RCC 7860 (cell line): Measurements from ENCODE around the gene ERCC6L2.

ENCODE experiments used
- DNase-seq: peaks from one replicate; pipeline ENCODE4 v3.0.0-alpha.2; 2015; ENCODE audit warnings: low spot score
- FAIRE-seq: peaks from 2 replicates; lab custom pipeline; 2012; peaks lifted over from hg19 to GRCh38; lab: Jason Lieb, UNC

Gene ERCC6L2

GRCh38 chr9:95857896-95858295 lies 17.6 kb upstream of the ERCC6L2 start:
- no peak for FAIRE-seq
- no peak for DNase-seq

DNA sequence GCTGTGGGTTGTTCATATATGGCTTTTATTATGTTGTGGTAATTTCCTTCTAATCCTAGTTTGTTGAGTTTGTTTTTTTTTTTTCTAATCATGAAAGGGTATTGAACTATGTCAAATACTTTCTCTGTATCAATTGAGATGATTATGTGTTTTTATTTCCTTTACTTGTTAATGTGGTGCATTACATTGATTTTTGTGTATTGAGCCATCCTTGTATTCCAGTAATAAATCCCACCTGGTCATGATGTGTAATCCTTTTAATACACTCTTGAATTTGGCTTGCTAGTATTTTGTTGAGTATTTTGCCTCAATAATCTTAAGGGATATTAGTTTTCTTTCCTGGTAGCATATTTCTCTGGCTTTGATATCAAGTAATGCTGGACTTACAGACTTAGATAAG lies 13.1 kb upstream of the ERCC6L2 start:
- no peak for FAIRE-seq
- no peak for DNase-seq

DNA sequence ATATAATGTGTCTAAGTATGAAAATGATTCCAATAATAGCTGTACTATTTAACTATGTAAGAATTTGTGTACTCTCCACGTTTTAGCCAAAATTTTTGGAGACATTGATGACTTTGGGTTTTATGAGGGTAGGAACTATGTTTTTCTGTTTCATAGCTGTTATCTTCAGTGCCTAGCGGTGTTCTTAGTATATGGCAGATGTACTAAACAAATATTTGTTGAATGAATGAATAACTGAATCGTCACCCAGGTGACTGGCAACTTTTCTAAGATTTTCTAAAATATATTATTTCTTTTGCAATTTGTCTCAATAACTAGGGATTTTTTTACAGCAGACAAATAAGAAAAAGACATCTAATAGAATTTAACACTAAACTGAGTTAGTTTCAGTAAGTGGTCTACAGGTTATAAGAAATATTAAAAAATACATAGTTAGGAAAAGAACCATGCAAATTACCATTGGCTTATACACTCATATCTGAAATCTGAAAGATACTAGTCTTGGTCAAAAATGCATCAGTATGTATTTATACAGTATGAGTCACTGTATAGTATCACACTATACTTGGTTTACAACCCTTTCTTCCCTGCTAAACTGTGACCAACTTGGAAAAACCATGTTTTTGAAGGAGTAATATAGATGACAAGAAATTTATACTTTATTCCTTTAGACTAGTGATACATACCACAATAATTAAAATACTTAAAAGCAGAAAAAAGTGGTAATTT lies 10.5 kb upstream of the ERCC6L2 start:
- FAIRE-seq: peak; percentile 4

GRCh38 chr9:95870352-95870751 lies 5.1 kb upstream of the ERCC6L2 start:
- no peak for DNase-seq
- FAIRE-seq: no peak

More for the DNA sequence above, 10.5 kb upstream of the ERCC6L2 start:
- no peak for DNase-seq

GRCh38 chr9:95870906-95871305 lies 4.6 kb upstream of the ERCC6L2 start:
- no peak for FAIRE-seq
- no peak for DNase-seq

DNA sequence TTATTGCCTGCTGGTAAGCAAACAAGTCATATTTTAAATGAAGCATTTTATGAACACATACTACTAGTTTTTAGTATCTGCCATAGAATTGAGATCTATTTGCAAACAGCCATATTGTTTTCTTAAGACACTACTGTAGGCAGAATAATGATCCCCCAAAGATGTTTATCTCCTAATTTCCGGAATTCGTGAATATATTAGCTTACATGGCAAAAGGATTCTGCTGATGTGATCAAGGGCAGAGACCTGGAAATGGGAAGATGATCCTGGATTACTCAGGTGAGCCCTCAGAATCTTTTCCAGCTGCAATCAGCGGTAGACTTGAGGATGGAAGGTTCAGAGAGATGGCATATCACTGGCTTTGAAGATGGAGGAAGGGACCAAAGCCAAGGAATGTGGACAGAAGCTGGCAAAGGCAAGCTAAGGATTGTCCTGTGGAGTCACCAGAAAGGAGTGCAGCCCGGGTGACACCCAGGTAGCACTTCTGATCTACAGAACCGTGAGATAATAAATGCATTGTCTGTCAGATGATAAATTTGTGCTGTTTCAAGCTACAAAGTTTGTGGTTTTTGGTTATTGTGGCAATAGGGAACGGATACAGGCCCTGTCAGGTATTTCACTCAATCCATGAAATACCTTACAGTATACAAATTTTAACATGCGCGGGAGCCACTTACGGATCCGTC lies 1.0 kb upstream of the ERCC6L2 start:
- no peak for FAIRE-seq
- no peak for DNase-seq

DNA sequence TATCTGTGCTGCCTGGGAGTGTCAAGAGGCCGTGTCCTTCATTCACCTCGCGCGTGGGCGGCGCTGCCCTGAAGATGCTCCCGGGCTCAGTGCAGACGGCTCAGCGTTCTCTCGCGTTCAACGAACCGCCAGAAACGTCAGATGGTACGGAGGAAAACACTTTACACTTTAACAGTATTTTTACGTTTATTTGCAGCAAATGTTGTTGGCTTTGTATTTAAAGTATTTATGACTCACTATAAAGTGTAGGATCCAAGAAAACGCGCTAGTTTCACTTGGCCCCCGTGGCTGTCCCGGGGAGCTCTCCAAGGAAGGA lies 544 bp upstream of the ERCC6L2 start:
- FAIRE-seq (no peak), DNase-seq (peak; percentile 32)

- FAIRE-seq (no peak), DNase-seq (no peak)
Measured at GRCh38 chr9:95876138-95876444, 600 bp downstream of the ERCC6L2 start.

DNA sequence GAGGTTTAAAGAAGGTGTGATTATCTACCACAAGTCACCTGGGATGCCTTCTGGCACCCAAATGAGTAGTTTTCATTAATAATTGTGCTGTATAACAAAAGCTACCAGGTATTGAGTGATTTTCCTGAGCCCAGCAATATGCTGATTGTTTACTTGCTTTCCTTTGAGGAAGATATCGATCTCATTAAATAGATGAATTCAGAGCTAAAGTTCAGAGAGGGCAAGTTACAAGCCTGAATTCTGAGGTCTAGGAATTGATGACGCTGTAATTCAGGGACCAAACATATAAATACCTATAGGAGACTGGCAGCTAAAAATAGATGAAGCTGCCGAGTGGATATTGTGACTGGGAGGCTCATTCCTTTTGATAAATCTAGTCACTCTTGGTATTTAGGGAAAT lies 1.1 kb downstream of the ERCC6L2 start:
- no peak for DNase-seq
- no peak for FAIRE-seq

DNA sequence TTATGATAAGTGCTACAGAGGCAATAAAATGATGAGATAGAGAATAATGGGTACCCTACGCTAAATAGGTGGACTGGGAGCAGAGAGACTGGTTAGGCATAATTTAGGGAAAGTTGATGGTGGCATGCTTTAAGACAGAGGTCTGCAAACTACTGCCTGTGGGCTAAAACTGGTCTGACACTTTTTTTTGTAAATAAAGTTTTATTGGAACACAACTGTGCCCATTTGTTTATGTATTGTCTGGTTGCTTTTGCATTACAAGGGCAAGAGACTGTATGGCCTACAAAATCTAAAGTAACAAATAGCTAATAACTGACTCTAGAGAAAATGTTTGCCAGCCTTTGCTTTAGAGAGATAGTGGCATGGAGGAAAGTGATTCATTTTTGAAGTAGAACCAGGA lies 2.5 kb downstream of the ERCC6L2 start:
- DNase-seq (no peak), FAIRE-seq (no peak)

- DNase-seq (no peak), FAIRE-seq (no peak)
Measured at GRCh38 chr9:95879591-95879990, 4.1 kb downstream of the ERCC6L2 start.

DNA sequence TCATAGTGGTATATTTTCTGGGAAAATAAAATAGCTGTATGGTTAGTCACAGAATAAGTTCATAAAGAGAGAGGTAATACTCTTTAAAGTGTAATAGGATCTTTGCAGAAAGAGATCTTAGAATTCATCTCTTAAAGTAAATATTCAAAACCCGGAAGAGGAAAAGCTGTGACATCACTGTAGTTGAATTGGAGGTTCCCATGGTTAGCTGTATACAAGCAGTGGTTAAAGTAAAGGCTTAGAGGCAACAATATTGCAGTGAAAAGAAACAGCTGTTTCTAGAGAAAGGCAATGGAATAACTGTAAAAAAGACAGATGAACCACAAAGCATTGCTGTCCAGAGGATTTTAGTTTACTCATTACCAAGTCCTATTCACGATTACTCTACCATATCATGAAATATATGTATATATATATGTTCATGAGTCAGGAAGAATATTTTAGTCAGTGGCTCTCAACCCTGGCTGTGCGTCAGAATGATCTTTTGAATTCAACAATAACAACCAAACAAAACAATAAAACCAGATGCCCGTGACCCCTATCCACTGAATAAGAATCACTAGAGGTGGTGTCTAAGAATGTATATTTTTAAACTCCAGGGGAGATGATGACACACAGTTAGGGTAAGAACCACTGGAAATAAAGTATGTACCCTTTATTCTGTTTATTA lies 4.7 kb downstream of the ERCC6L2 start:
- FAIRE-seq: no peak
- no peak for DNase-seq

DNA sequence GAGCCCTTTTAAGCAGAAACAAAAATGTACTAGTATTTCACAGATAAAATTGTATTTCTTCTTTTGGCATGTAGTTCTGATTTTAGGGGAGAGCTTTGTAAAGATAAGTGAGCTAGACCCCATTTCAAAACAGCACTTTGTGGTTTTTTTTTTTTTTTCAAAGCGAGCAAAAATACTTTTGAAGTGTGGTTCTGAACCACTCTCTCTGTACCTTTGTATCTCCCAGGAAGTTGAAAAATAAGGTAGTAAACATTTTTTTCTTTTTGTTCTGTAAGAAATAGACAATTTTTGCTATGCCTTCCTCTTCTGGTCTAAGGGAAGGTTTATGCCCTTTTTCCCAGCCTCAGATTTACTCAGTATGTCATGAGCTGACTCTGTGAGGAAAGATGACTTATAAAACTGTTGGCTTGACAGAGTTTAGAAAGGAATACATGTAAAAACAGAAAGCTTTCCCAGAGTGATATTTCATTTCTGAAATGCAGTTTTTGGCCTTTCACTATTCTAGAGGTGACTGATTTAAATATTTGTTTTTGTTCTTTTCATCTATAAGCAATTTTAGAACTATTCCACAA lies 12.5 kb downstream of the ERCC6L2 start:
- FAIRE-seq (no peak), DNase-seq (no peak)

- FAIRE-seq (no peak), DNase-seq (no peak)
Measured at GRCh38 chr9:95890594-95890993, 15.1 kb downstream of the ERCC6L2 start.

DNA sequence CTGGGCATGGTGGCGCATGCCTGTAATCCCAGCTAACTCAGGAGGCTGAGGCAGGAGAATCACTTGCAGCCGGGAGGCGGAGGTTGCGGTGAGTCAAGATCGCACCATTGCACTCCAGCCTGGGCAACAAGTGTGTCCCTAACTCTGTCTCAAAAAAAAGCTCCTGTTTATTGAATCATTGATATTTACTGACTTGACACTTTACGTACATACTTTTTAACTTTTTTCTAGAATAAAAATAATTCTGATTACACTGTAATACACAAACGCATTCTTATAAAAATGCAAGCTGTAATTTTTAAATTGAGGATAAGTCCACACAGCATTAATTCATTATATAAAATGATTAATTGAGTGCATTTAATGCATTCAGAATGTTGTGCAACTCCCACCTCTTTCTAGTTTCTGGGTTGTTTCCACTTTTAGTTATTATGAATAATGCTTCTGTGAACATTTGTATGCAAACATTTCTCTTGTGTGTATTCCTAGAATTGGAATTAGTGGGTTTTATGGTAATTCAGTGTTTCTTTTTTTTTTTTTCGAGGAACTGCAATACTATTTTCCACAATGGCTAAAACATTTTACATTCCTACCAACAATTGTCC lies 15.7 kb downstream of the ERCC6L2 start:
- FAIRE-seq (no peak), DNase-seq (no peak)

DNA sequence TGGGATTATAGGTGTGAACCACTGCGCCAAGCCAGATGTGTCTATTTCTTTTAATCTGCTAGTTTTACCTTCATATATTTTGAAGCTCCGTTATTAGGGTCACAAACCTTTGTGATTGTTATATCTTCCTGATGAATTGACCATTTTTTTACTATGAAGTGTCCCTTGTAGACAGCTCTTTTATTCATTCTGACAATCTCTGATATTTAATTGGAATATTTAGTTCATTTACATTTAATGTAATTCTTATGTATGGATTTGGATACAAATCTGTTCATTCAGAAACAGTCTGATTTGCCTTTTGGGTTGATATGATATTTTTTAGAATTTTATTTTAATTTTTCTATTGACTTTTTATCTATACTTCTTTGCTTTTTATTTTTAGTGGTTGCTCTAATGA lies 17.2 kb downstream of the ERCC6L2 start:
- DNase-seq (no peak), FAIRE-seq (no peak)

DNA sequence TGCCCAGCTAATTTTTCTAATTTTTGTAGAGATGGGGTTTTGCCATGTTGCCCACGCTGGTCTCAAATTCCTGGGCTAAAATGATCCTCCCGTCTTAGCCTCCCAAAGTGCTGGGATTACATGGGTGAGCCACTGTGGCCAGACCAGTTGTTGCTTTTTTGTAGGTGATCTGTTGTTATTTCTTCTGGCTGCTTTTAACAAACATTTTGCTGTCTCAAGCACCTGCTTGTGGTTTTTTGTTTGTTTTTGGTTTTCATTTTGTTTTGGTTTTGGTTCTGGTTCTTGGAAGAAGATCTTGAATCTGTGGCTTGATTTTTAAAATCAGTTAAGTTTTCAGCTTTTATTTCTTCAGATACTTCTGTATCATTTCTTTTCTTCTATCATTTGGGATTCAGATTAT lies 21.1 kb downstream of the ERCC6L2 start:
- FAIRE-seq: no peak

GRCh38 chr9:95901506-95901905 lies 26.0 kb downstream of the ERCC6L2 start:
- peak; percentile 16 for FAIRE-seq
- no peak for DNase-seq

More for the DNA sequence above, 21.1 kb downstream of the ERCC6L2 start:
- no peak for DNase-seq

DNA sequence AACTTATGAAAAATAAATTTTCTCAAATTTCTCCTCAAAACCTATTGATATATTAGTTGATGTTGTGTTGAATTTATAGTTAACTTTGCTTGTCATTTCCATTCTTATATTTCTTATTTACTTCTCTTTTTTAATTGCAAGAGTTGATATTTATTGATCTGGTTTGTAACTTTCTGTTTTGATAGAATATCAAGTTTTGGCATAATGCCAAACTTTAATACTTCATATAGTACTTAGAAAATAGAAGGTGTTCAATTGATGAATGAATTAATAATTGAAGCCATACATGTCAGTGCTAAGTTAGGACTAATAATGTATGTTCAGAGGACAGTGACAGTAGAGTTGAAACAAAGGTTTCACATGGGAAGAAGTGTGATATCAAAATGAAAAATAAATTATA lies 27.9 kb downstream of the ERCC6L2 start:
- peak; percentile 33 for FAIRE-seq
- no peak for DNase-seq

GRCh38 chr9:95907794-95908193 lies 32.3 kb downstream of the ERCC6L2 start:
- DNase-seq: no peak
- FAIRE-seq: no peak

DNA sequence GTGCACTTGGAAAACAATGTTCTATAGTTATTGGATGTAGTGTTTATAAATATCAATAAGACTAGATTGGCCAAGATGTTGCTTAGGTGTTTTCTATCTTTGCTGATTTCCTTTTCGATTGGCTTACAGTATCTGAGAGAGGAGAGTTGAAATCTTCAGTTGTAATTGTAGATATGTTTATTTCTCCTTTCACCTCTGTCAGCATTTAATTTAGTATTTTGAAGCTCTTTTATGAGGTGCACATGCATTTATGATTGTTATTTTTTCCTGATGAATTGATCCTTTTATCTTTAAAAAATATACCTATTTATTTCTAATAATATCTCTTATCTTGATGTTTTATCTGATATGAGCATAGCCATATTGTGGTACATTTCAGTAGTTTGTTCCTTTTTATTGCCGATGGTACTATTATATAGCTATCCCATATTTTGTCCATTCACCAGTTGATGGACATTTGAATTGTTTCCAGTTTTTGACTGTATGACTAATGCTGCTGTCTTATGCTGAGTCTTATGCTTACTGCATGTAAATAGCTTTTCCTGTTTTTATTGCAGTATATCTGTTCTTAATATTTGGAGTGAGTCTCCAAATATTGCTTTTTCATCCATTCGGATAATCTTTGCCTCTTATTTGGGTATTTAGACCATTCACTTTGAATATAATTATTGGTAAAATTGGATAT lies 34.7 kb downstream of the ERCC6L2 start:
- FAIRE-seq (no peak), DNase-seq (no peak)
